Hepatocyte (in vitro differentiated cells): ENCODE measurements around the gene ATAD1. TPM values are rescaled to one million over a fixed set of nuclear protein-coding genes. Genes with fewer than 3 reads are reported as not detected.
A peak's percentile ranks its signal among the peaks of the same experiment; 100 is the strongest.

ENCODE experiments used
- DNase-seq: peaks from one replicate; pipeline ENCODE4 v3.0.0-alpha.2; 2016; ENCODE audit warnings: low spot score
- H2AFZ ChIP-seq: fragments of 200-600 bp; sonication (generic); 2 replicates; pipeline ENCODE4 v1.6.0; 2016; ENCODE audit warnings: antibody characterized with exemption, mild to moderate bottlenecking
- H3K27ac ChIP-seq: fragments of 200-600 bp; sonication (generic); 2 replicates; pipeline ENCODE4 v1.5.1; 2016; ENCODE audit warnings: mild to moderate bottlenecking
- H3K27me3 ChIP-seq: fragments of 200-600 bp; sonication (generic); 2 replicates; pipeline ENCODE4 v1.6.1; 2016
- H3K36me3 ChIP-seq: fragments of 200-600 bp; sonication (generic); replicated peaks from 2 replicates; pipeline ENCODE4 v1.5.1; 2016; ENCODE audit warnings: low read depth; ENCODE audit not compliant: insufficient read depth
- H3K4me1 ChIP-seq: fragments of 200-600 bp; sonication (generic); 2 replicates; pipeline ENCODE4 v1.5.1; 2016; ENCODE audit warnings: mild to moderate bottlenecking, moderate library complexity; ENCODE audit not compliant: insufficient read depth
- H3K4me2 ChIP-seq: fragments of 200-600 bp; sonication (generic); 2 replicates; pipeline ENCODE4 v1.6.0; 2016
- H3K4me3 ChIP-seq: fragments of 200-600 bp; sonication (generic); 2 replicates; pipeline ENCODE4 v1.5.1; 2016; ENCODE audit warnings: mild to moderate bottlenecking
- H3K79me2 ChIP-seq: fragments of 200-600 bp; sonication (generic); 2 replicates; pipeline ENCODE4 v1.6.0; 2017; ENCODE audit warnings: mild to moderate bottlenecking
- H3K9me2 ChIP-seq: fragments of 200-600 bp; sonication (generic); replicated peaks from 2 replicates; pipeline ENCODE4 v1.6.0; 2017; ENCODE audit warnings: mild to moderate bottlenecking; ENCODE audit not compliant: insufficient read depth
- H3K9me3 ChIP-seq: fragments of 200-600 bp; sonication (generic); 2 replicates; pipeline ENCODE4 v1.5.1; 2016; ENCODE audit warnings: low read depth, mild to moderate bottlenecking
- H4K20me1 ChIP-seq: fragments of 200-600 bp; sonication (generic); 2 replicates; pipeline ENCODE4 v1.6.0; 2016; ENCODE audit warnings: mild to moderate bottlenecking; ENCODE audit not compliant: insufficient read depth, poor library complexity, severe bottlenecking
- CTCF ChIP-seq: fragments of 200-600 bp; sonication (generic); IDR thresholded peaks from 2 replicates; pipeline ENCODE4 v1.5.1; 2016; ENCODE audit warnings: antibody characterized with exemption, mild to moderate bottlenecking; ENCODE audit not compliant: poor library complexity
- EZH2 ChIP-seq: fragments of 200-600 bp; sonication (generic); IDR thresholded peaks from 2 replicates; pipeline ENCODE4 v1.6.1; 2016; ENCODE audit warnings: antibody characterized with exemption, mild to moderate bottlenecking, borderline replicate concordance
- EZH2phosphoT487 ChIP-seq: fragments of 200-600 bp; sonication (generic); IDR thresholded peaks from one replicate; pipeline ENCODE4 v1.6.1; 2018; ENCODE audit warnings: antibody characterized with exemption, mild to moderate bottlenecking, low read depth, moderate library complexity; ENCODE audit not compliant: unreplicated experiment, severe bottlenecking
- WGBS: methylation state at CpG from one replicate; pipeline ENCODE4 v1.1.6; 2016; ENCODE audit warnings: low lambda C conversion rate; ENCODE audit errors: missing lambda C conversion rate; 5-methylcytosine and 5-hydroxymethylcytosine counted together
- polyA plus RNA-seq: library from polyadenylated mRNA; unstranded; fragments of >200 nt; fragmentation: Nextera tagmentation; extraction: Ambion mirVana; gene quantifications from 2 replicates; pipeline ENCODE4 v1.2.1, GENCODE V29; 2016
- total RNA-seq: library from RNA; depleted of rRNA; stranded (reverse); fragments of >200 nt; gene quantifications from 2 replicates; pipeline ENCODE4 v1.2.3, GENCODE V29; 2014

Gene ATAD1
- total and polyA plus RNA-seq, 2 experiments from 2014 or later = 33.4 to 50.7 TPM

- Histone ChIP-seq H3K9me3 (no peaks in the 10 kb centered on the region), H4K20me1 (peaks cover 13% of the 10 kb centered on the region), H2AFZ (peak overlapping the region; percentile 95), H3K9me2 (no peaks in the 10 kb centered on the region), H3K27me3 (no peaks in the 10 kb centered on the region), H3K79me2 (peaks cover 41% of the 10 kb centered on the region), H3K4me3 (peak overlapping the region; percentile 59), H3K27ac (peak overlapping the region; percentile 97), H3K36me3 (no peaks in the 10 kb centered on the region), H3K4me1 (peaks cover 16% of the 10 kb centered on the region), H3K4me2 (peak overlapping the region; percentile 96)
- no peak for TF ChIP-seq EZH2phosphoT487
- no peak for TF ChIP-seq CTCF
- no peak for TF ChIP-seq EZH2
- 21% methylated on average over 29 of the region's 29 CpGs for WGBS
- peak; percentile 51 for DNase-seq
These were observed 671 bp upstream of the ATAD1 start for GRCh38 chr10:87818505-87819288.

- Histone ChIP-seq H2AFZ (peak overlapping the region; percentile 95), H3K36me3 (no peaks in the 10 kb centered on the region)
- no peak for DNase-seq
These were observed 973 bp downstream of the ATAD1 start for GRCh38 chr10:87816898-87817608.

GRCh38 chr10:87816163-87816897, 1.7 kb downstream of the ATAD1 start:
- Histone ChIP-seq H3K4me2 (peak overlapping the region; percentile 96), H3K9me2 (no peaks in the 10 kb centered on the region), H3K36me3 (no peaks in the 10 kb centered on the region), H3K4me1 (peaks cover 16% of the 10 kb centered on the region), H3K79me2 (peaks cover 60% of the 10 kb centered on the region), H4K20me1 (peaks cover 13% of the 10 kb centered on the region), H2AFZ (no peak overlapping the region), H3K27ac (peak overlapping the region; percentile 97), H3K9me3 (no peaks in the 10 kb centered on the region), H3K27me3 (no peaks in the 10 kb centered on the region), H3K4me3 (peak overlapping the region; percentile 59)
- no peak for DNase-seq
- WGBS = 68% methylated on average over 9 of the region's 9 CpGs
- TF ChIP-seq EZH2phosphoT487 (no peak), EZH2 (no peak), CTCF (no peak)

More at GRCh38 chr10:87816898-87817608, 973 bp downstream of the ATAD1 start:
- peak overlapping the region; percentile 96 for H3K4me2 ChIP-seq
- TF ChIP-seq EZH2phosphoT487 (no peak), EZH2 (no peak), CTCF (no peak)
- H3K79me2 ChIP-seq = peaks cover 56% of the 10 kb centered on the region
- peak overlapping the region; percentile 59 for H3K4me3 ChIP-seq
- peak overlapping the region; percentile 97 for H3K27ac ChIP-seq
- peaks cover 13% of the 10 kb centered on the region for H4K20me1 ChIP-seq
- H3K9me3 ChIP-seq = no peaks in the 10 kb centered on the region
- 16% methylated on average over 10 of the region's 10 CpGs for WGBS
- no peaks in the 10 kb centered on the region for H3K27me3 ChIP-seq
- peaks cover 16% of the 10 kb centered on the region for H3K4me1 ChIP-seq
- H3K9me2 ChIP-seq = no peaks in the 10 kb centered on the region
